T-helper 1 cell treated with Interleukin-12 subunit alpha and Interleukin-12 subunit beta and Interleukin-4 antibody, amounts not matched to agents 30 μg/mL and 1 μg/mL, for 36 hours (primary cell): Measurements from ENCODE around the gene KRTAP5-9.
"Not testable (repeated sequence)": the region's sequence is repeated elsewhere in the genome, so short reads cannot be mapped to it uniquely, and the experiment has no call there.

Experiments
- H3K27ac Mint-ChIP-seq: one replicate; pipeline ENCODE4 v1.8.0; 2021; ENCODE audit warnings: mild to moderate bottlenecking, mixed read lengths
- H3K27me3 Mint-ChIP-seq: one replicate; pipeline ENCODE4 v1.8.0; 2021; ENCODE audit warnings: low read depth, mixed read lengths
- H3K36me3 Mint-ChIP-seq: one replicate; pipeline ENCODE4 v1.8.0; 2021; ENCODE audit warnings: low read depth, mixed read lengths
- H3K4me1 Mint-ChIP-seq: one replicate; pipeline ENCODE4 v1.8.0; 2021; ENCODE audit warnings: low read depth, mixed read lengths
- H3K4me3 Mint-ChIP-seq: one replicate; pipeline ENCODE4 v1.8.0; 2021; ENCODE audit warnings: mild to moderate bottlenecking, moderate library complexity, mixed read lengths
- H3K9me3 Mint-ChIP-seq: one replicate; pipeline ENCODE4 v1.8.0; 2021; ENCODE audit warnings: mixed read lengths

The KRTAP5-9 gene

GRCh38 chr11:71525938-71526495 is 22.2 kb upstream of the KRTAP5-9 start:
- H3K27me3 Mint-ChIP-seq, result no peaks in the 10 kb centered on the region
- H3K9me3 Mint-ChIP-seq, result peaks cover 8% of the 10 kb centered on the region
- no peak overlapping the region for H3K27ac Mint-ChIP-seq
- no peaks in the 10 kb centered on the region for H3K36me3 Mint-ChIP-seq
- no peaks in the 10 kb centered on the region for H3K4me1 Mint-ChIP-seq
- H3K4me3 Mint-ChIP-seq, result no peak overlapping the region

- H3K27me3 Mint-ChIP-seq, H3K27ac Mint-ChIP-seq, H3K4me1 Mint-ChIP-seq, H3K4me3 Mint-ChIP-seq, H3K9me3 Mint-ChIP-seq, H3K36me3 Mint-ChIP-seq: not testable (repeated sequence)
Measured at GRCh38 chr11:71526796-71527575, 21.2 kb upstream of the KRTAP5-9 start, which contains the start of gene KRTAP5-7. KRTAP5-7 (plus strand) TSS chr11:71527267; CDS start chr11:71527301, 34 bp downstream.

- Mint-ChIP-seq H3K36me3 (no peaks in the 10 kb centered on the region), H3K4me3 (no peak overlapping the region), H3K9me3 (no peaks in the 10 kb centered on the region), H3K27ac (no peak overlapping the region), H3K4me1 (no peaks in the 10 kb centered on the region), H3K27me3 (no peaks in the 10 kb centered on the region)
Measured at GRCh38 chr11:71527576-71528210, 20.5 kb upstream of the KRTAP5-9 start.

- H3K36me3 Mint-ChIP-seq, result no peaks in the 10 kb centered on the region
- no peak overlapping the region for H3K27ac Mint-ChIP-seq
- H3K4me3 Mint-ChIP-seq, result no peak overlapping the region
- H3K9me3 Mint-ChIP-seq, result no peaks in the 10 kb centered on the region
- no peaks in the 10 kb centered on the region for H3K4me1 Mint-ChIP-seq
- H3K27me3 Mint-ChIP-seq, result no peaks in the 10 kb centered on the region
Measured at GRCh38 chr11:71530602-71531001, 17.6 kb upstream of the KRTAP5-9 start.

GRCh38 chr11:71532036-71532610 is 16.1 kb upstream of the KRTAP5-9 start:
- no peak overlapping the region for H3K4me3 Mint-ChIP-seq
- H3K36me3 Mint-ChIP-seq, result no peaks in the 10 kb centered on the region
- no peak overlapping the region for H3K27ac Mint-ChIP-seq
- no peaks in the 10 kb centered on the region for H3K9me3 Mint-ChIP-seq
- no peaks in the 10 kb centered on the region for H3K27me3 Mint-ChIP-seq
- H3K4me1 Mint-ChIP-seq, result no peaks in the 10 kb centered on the region

GRCh38 chr11:71534711-71535608 is 13.3 kb upstream of the KRTAP5-9 start:
- not testable (repeated sequence) for H3K4me3 Mint-ChIP-seq, H3K36me3 Mint-ChIP-seq, H3K27ac Mint-ChIP-seq, H3K4me1 Mint-ChIP-seq, H3K27me3 Mint-ChIP-seq, H3K9me3 Mint-ChIP-seq

- no peaks in the 10 kb centered on the region for H3K36me3 Mint-ChIP-seq
- no peaks in the 10 kb centered on the region for H3K27me3 Mint-ChIP-seq
- H3K27ac Mint-ChIP-seq, result no peak overlapping the region
- no peak overlapping the region for H3K4me3 Mint-ChIP-seq
- no peaks in the 10 kb centered on the region for H3K4me1 Mint-ChIP-seq
- peaks cover 4% of the 10 kb centered on the region for H3K9me3 Mint-ChIP-seq
Measured at GRCh38 chr11:71535825-71536224, 12.4 kb upstream of the KRTAP5-9 start.

GRCh38 chr11:71537537-71537936 is 10.7 kb upstream of the KRTAP5-9 start:
- Mint-ChIP-seq H3K9me3 (peaks cover 11% of the 10 kb centered on the region), H3K4me1 (no peaks in the 10 kb centered on the region), H3K4me3 (no peak overlapping the region), H3K27me3 (no peaks in the 10 kb centered on the region), H3K27ac (no peak overlapping the region), H3K36me3 (no peaks in the 10 kb centered on the region)

- H3K4me3 Mint-ChIP-seq, H3K36me3 Mint-ChIP-seq, H3K4me1 Mint-ChIP-seq: not testable (repeated sequence)
Measured at GRCh38 chr11:71537977-71538665, 10.1 kb upstream of the KRTAP5-9 start, which contains the start of gene KRTAP5-8. KRTAP5-8 (plus strand) TSS chr11:71538025; CDS start chr11:71538056, 31 bp downstream.

GRCh38 chr11:71538666-71538990 is 9.6 kb upstream of the KRTAP5-9 start:
- H3K4me1 Mint-ChIP-seq, result no peaks in the 10 kb centered on the region
- no peaks in the 10 kb centered on the region for H3K36me3 Mint-ChIP-seq
- no peak overlapping the region for H3K4me3 Mint-ChIP-seq
- no peak overlapping the region for H3K27ac Mint-ChIP-seq
- H3K27me3 Mint-ChIP-seq, result no peaks in the 10 kb centered on the region
- peaks cover 11% of the 10 kb centered on the region for H3K9me3 Mint-ChIP-seq

More at GRCh38 chr11:71537977-71538665, 10.1 kb upstream of the KRTAP5-9 start, which contains the start of gene KRTAP5-8:
- peaks cover 11% of the 10 kb centered on the region for H3K9me3 Mint-ChIP-seq
- H3K27ac Mint-ChIP-seq, H3K27me3 Mint-ChIP-seq: not testable (repeated sequence)

GRCh38 chr11:71539017-71539416 is 9.2 kb upstream of the KRTAP5-9 start:
- no peaks in the 10 kb centered on the region for H3K36me3 Mint-ChIP-seq
- no peaks in the 10 kb centered on the region for H3K27me3 Mint-ChIP-seq
- H3K4me3 Mint-ChIP-seq, result no peak overlapping the region
- peaks cover 1% of the 10 kb centered on the region for H3K4me1 Mint-ChIP-seq
- no peak overlapping the region for H3K27ac Mint-ChIP-seq
- H3K9me3 Mint-ChIP-seq, result peaks cover 11% of the 10 kb centered on the region

- not testable (repeated sequence) for H3K27ac Mint-ChIP-seq, H3K36me3 Mint-ChIP-seq, H3K27me3 Mint-ChIP-seq, H3K4me1 Mint-ChIP-seq, H3K4me3 Mint-ChIP-seq
- peaks cover 13% of the 10 kb centered on the region for H3K9me3 Mint-ChIP-seq
Measured at GRCh38 chr11:71539971-71540370, 8.2 kb upstream of the KRTAP5-9 start.

GRCh38 chr11:71540521-71541304 is 7.5 kb upstream of the KRTAP5-9 start:
- H3K4me1 Mint-ChIP-seq, H3K4me3 Mint-ChIP-seq, H3K27ac Mint-ChIP-seq, H3K27me3 Mint-ChIP-seq, H3K36me3 Mint-ChIP-seq: not testable (repeated sequence)
- H3K9me3 Mint-ChIP-seq, result peaks cover 16% of the 10 kb centered on the region
